SK-N-SH treated with all-trans-retinoic acid at 6 μM for 48 hours (cell line): ENCODE results near the gene FBXL16.

ENCODE experiments used
- ARNTL ChIP-seq: fragments of 450-650 bp; formaldehyde crosslinking; IDR thresholded peaks from 2 replicates; pipeline ENCODE4 v1.5.0; 2020; ENCODE audit warnings: low read depth, mild to moderate bottlenecking, moderate library complexity, borderline replicate concordance
- CREB5 ChIP-seq: fragments of 250-450 bp; sonication (Bioruptor Pico); IDR thresholded peaks from 2 replicates; pipeline ENCODE4 v1.5.1; 2020; ENCODE audit warnings: low read depth, mild to moderate bottlenecking, moderate library complexity
- CSRNP3 ChIP-seq: fragments of 250-450 bp; sonication (Bioruptor Pico); IDR thresholded peaks from 2 replicates; pipeline ENCODE4 v1.5.1; 2021; ENCODE audit warnings: mild to moderate bottlenecking, moderate library complexity
- PATZ1 ChIP-seq: fragments of 250-450 bp; sonication (Bioruptor Pico); IDR thresholded peaks from 2 replicates; pipeline ENCODE4 v1.8.0; 2020; ENCODE audit warnings: mild to moderate bottlenecking, moderate library complexity, borderline replicate concordance
- SNAI2 ChIP-seq: fragments of 250-450 bp; sonication (Bioruptor Pico); IDR thresholded peaks from 2 replicates; pipeline ENCODE4 v1.5.0; 2020; ENCODE audit warnings: mild to moderate bottlenecking, moderate library complexity
- ZFP3 ChIP-seq: fragments of 250-450 bp; sonication (Bioruptor Pico); IDR thresholded peaks from 2 replicates; pipeline ENCODE4 v1.5.0; 2020; ENCODE audit warnings: mild to moderate bottlenecking, moderate library complexity
- ZFP30 ChIP-seq: fragments of 450-650 bp; formaldehyde crosslinking; IDR thresholded peaks from 2 replicates; pipeline ENCODE4 v1.5.0; 2022; ENCODE audit warnings: mild to moderate bottlenecking, moderate library complexity
- ZNF70 ChIP-seq: fragments of 450-650 bp; formaldehyde crosslinking; IDR thresholded peaks from 2 replicates; pipeline ENCODE4 v1.5.0; 2020; ENCODE audit warnings: mild to moderate bottlenecking, moderate library complexity

- no peak for TF ChIP-seq SNAI2 (CRISPR knock-in tag)
- TF ChIP-seq CREB5 (CRISPR knock-in tag), result no peak
- no peak for TF ChIP-seq ZNF70 (CRISPR knock-in tag)
- no peak for TF ChIP-seq ZFP30 (CRISPR knock-in tag)
- TF ChIP-seq CSRNP3 (CRISPR knock-in tag), result no peak
- TF ChIP-seq ARNTL (CRISPR knock-in tag), result no peak
- no peak for TF ChIP-seq ZFP3 (CRISPR knock-in tag)
- TF ChIP-seq PATZ1 (CRISPR knock-in tag), result no peak
These were observed 42.6 kb upstream of the FBXL16 start for GRCh38 chr16:747978-748746.
